GM21360 (cell line): ENCODE data around the gene SYNJ2.
"Not testable (repeated sequence)": the region's sequence is repeated elsewhere in the genome, so short reads cannot be mapped to it uniquely, and the experiment has no call there.

Experiments used
- ATAC-seq: cut with Tn5 transposase; IDR thresholded peaks from one replicate; pipeline ENCODE4 v1.9.1; 2021; ENCODE audit warnings: mild to moderate bottlenecking, moderate library complexity; ENCODE audit not compliant: unreplicated experiment

SYNJ2 gene

GRCh38 chr6:157956171-157956730 is 25.4 kb upstream of the SYNJ2 start:
- no peak for ATAC-seq

- no peak for ATAC-seq
These were observed 22.0 kb upstream of the SYNJ2 start for GRCh38 chr6:157959451-157960227.

- ATAC-seq: no peak
These were observed 20.4 kb upstream of the SYNJ2 start for GRCh38 chr6:157961153-157961831.

GRCh38 chr6:157961832-157962575 is 19.7 kb upstream of the SYNJ2 start:
- ATAC-seq: no peak

- ATAC-seq: no peak
These were observed 18.9 kb upstream of the SYNJ2 start for GRCh38 chr6:157962601-157963302.

GRCh38 chr6:157964100-157964499 is 17.6 kb upstream of the SYNJ2 start:
- no peak for ATAC-seq

GRCh38 chr6:157965387-157965786 is 16.3 kb upstream of the SYNJ2 start:
- ATAC-seq: no peak

- no peak for ATAC-seq
These were observed 15.1 kb upstream of the SYNJ2 start for GRCh38 chr6:157966589-157966977.

- no peak for ATAC-seq
These were observed 14.6 kb upstream of the SYNJ2 start for GRCh38 chr6:157967020-157967419.

- ATAC-seq: no peak
These were observed 14.2 kb upstream of the SYNJ2 start for GRCh38 chr6:157967486-157967885.

GRCh38 chr6:157972177-157972576 is 9.5 kb upstream of the SYNJ2 start:
- ATAC-seq: not testable (repeated sequence)

GRCh38 chr6:157974341-157974894 is 7.2 kb upstream of the SYNJ2 start:
- ATAC-seq: no peak

- no peak for ATAC-seq
These were observed 6.7 kb upstream of the SYNJ2 start for GRCh38 chr6:157974967-157975366.

- ATAC-seq: no peak
These were observed 6.2 kb upstream of the SYNJ2 start for GRCh38 chr6:157975456-157975855.

- no peak for ATAC-seq
These were observed 5.1 kb upstream of the SYNJ2 start for GRCh38 chr6:157976345-157977175.

GRCh38 chr6:157977176-157977804 is 4.4 kb upstream of the SYNJ2 start:
- ATAC-seq: no peak

- ATAC-seq: no peak
These were observed 3.5 kb upstream of the SYNJ2 start for GRCh38 chr6:157978021-157978783.
